KMS-11 (cell line): ENCODE data around the gene INPP5D.

ENCODE experiments used
- H2AFZ ChIP-seq: fragments of 200-600 bp; sonication (generic); 2 replicates; pipeline ENCODE4 v1.6.1; 2016; ENCODE audit warnings: antibody characterized with exemption, mixed run types, low read depth
- H3K27ac ChIP-seq: fragments of 200-600 bp; sonication (generic); 2 replicates; pipeline ENCODE4 v1.6.1; 2016; ENCODE audit warnings: mild to moderate bottlenecking, mixed run types
- H3K27me3 ChIP-seq: fragments of 200-600 bp; sonication (generic); 2 replicates; pipeline ENCODE4 v1.6.1; 2017; ENCODE audit warnings: mild to moderate bottlenecking, low read depth, mixed run types, moderate library complexity; ENCODE audit not compliant: insufficient read depth
- H3K36me3 ChIP-seq: fragments of 200-600 bp; sonication (generic); 2 replicates; pipeline ENCODE4 v1.6.1; 2017; ENCODE audit warnings: mild to moderate bottlenecking, mixed run types; ENCODE audit not compliant: insufficient read depth
- H3K4me1 ChIP-seq: fragments of 200-600 bp; sonication (generic); 2 replicates; pipeline ENCODE4 v1.6.1; 2016; ENCODE audit warnings: mild to moderate bottlenecking, low read depth, mixed run types; ENCODE audit not compliant: poor library complexity, severe bottlenecking
- H3K4me2 ChIP-seq: fragments of 200-600 bp; sonication (generic); 2 replicates; pipeline ENCODE4 v1.7.0; 2016; ENCODE audit warnings: mild to moderate bottlenecking, mixed run types
- H3K4me3 ChIP-seq: fragments of 200-600 bp; sonication (generic); IDR thresholded peaks from 2 replicates; pipeline ENCODE4 v1.6.1; 2017; ENCODE audit warnings: low read depth, low read length, mixed read lengths; ENCODE audit not compliant: insufficient read depth
- H3K79me2 ChIP-seq: fragments of 200-600 bp; sonication (generic); 2 replicates; pipeline ENCODE4 v1.6.1; 2016; ENCODE audit warnings: low read depth, mixed run types; ENCODE audit not compliant: insufficient read depth
- H3K9ac ChIP-seq: fragments of 200-600 bp; sonication (generic); 2 replicates; pipeline ENCODE4 v1.6.1; 2016; ENCODE audit warnings: mild to moderate bottlenecking, mixed run types
- H4K20me1 ChIP-seq: fragments of 200-600 bp; sonication (generic); 2 replicates; pipeline ENCODE4 v1.6.1; 2016; ENCODE audit warnings: mild to moderate bottlenecking, mixed run types; ENCODE audit not compliant: insufficient read depth
- TF ChIP-seq, protein P1 (sequence below): fragments of 200-600 bp; sonication (generic); conservative IDR thresholded peaks from 2 replicates; pipeline ENCODE4 v1.6.1; 2017; ENCODE audit warnings: low read depth, mild to moderate bottlenecking, antibody characterized with exemption, low read length, moderate library complexity, mixed read lengths

The INPP5D gene

DNA sequence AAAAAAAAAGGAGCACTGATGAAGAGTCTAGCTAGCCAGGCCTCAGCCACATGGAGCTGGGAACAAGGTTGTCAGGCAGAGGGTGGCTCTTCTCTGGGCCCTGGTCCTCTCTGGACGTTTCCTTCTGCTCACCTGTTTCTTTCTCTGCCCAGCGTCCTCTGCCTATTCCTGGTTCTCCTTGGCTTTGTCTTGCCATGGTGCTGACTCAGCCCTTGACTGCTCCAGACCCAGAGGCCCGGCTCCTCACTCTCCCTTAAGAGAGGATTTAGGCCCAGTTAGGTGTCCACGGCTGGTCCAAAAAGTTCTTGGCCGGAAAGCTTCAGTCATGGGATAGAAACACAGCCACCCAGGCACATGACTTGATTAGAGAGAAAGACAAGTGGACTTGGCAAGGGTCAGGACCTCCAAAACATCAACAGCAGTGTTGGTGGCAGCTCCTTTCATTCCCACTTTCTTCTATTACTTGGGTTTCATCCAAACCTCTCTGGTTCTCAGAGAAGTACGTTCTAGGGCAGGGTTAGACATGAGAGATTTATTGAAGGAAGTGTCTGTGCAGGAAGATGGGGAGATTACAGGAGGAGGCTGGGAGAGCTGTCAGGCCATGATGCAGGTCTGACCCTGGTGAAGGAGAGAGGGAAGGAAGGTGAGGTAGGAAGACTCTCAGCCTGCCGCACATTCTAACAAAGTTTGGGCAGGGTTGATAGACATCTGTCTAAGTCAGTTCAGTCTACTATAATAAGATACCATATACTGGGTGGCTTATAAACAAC lies 176.9 kb downstream of the INPP5D start:
- no peaks in the 10 kb centered on the region for H3K79me2 ChIP-seq
- H3K4me3 ChIP-seq, result no peak overlapping the region
- H3K27me3 ChIP-seq, result no peaks in the 10 kb centered on the region
- no peaks in the 10 kb centered on the region for H4K20me1 ChIP-seq
- peaks cover 11% of the 10 kb centered on the region for H3K4me1 ChIP-seq
- H2AFZ ChIP-seq, result no peak overlapping the region
- no peak overlapping the region for H3K9ac ChIP-seq
- TF ChIP-seq, protein P1, sequence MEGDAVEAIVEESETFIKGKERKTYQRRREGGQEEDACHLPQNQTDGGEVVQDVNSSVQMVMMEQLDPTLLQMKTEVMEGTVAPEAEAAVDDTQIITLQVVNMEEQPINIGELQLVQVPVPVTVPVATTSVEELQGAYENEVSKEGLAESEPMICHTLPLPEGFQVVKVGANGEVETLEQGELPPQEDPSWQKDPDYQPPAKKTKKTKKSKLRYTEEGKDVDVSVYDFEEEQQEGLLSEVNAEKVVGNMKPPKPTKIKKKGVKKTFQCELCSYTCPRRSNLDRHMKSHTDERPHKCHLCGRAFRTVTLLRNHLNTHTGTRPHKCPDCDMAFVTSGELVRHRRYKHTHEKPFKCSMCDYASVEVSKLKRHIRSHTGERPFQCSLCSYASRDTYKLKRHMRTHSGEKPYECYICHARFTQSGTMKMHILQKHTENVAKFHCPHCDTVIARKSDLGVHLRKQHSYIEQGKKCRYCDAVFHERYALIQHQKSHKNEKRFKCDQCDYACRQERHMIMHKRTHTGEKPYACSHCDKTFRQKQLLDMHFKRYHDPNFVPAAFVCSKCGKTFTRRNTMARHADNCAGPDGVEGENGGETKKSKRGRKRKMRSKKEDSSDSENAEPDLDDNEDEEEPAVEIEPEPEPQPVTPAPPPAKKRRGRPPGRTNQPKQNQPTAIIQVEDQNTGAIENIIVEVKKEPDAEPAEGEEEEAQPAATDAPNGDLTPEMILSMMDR, result no peak
- H3K27ac ChIP-seq, result no peak overlapping the region
- no peaks in the 10 kb centered on the region for H3K36me3 ChIP-seq
- H3K4me2 ChIP-seq, result no peak overlapping the region

DNA sequence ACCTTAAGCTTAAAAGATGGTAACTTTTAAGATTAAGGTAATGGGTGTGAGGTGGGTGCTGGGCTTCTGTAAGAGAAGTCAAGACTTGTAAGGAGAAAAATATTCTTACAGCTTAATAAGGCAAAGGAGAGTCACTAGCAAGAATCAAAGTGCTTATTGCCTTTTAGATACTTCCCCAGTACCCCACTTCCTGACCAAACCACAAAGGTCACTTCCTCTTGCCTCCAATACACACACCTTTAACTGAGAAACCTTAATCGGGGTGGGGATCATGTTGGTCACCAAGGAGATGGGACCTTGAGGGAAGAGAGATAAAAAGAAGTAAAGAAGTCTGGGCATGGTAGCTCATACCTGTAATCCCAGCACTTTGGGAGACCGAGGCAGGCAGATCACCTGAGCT lies 180.8 kb downstream of the INPP5D start:
- TF ChIP-seq, protein P1, result no peak
- Histone ChIP-seq H3K79me2 (no peaks in the 10 kb centered on the region), H3K9ac (no peak overlapping the region), H3K27me3 (no peaks in the 10 kb centered on the region), H2AFZ (no peak overlapping the region), H3K4me3 (no peak overlapping the region), H3K36me3 (no peaks in the 10 kb centered on the region), H4K20me1 (no peaks in the 10 kb centered on the region), H3K4me1 (no peaks in the 10 kb centered on the region), H3K27ac (no peak overlapping the region), H3K4me2 (no peak overlapping the region)

DNA sequence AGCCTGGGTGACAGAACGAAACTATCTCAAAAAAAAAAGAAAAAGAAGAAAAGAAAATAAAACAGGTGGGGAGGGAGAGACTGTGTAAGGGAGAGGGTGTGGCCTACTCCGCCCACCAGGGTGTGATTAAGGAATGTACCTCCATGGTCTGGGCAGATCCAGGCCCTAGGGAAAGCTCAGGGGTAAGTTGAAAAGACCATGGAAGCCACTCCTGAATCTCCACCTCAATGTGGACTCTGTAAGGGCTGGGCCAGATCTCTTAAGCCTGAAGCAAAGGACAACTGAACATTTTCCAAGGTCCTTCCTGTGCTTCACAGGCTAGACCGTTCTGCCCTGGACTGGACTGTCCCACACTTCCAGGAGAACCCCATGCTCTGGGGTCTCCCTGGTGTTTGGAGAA lies 181.7 kb downstream of the INPP5D start:
- no peaks in the 10 kb centered on the region for H3K27me3 ChIP-seq
- no peak overlapping the region for H3K4me3 ChIP-seq
- H4K20me1 ChIP-seq, result no peaks in the 10 kb centered on the region
- H3K27ac ChIP-seq, result no peak overlapping the region
- no peak overlapping the region for H3K9ac ChIP-seq
- no peaks in the 10 kb centered on the region for H3K4me1 ChIP-seq
- H2AFZ ChIP-seq, result no peak overlapping the region
- H3K4me2 ChIP-seq, result no peak overlapping the region
- TF ChIP-seq, protein P1, result no peak
- no peaks in the 10 kb centered on the region for H3K36me3 ChIP-seq
- no peaks in the 10 kb centered on the region for H3K79me2 ChIP-seq

DNA sequence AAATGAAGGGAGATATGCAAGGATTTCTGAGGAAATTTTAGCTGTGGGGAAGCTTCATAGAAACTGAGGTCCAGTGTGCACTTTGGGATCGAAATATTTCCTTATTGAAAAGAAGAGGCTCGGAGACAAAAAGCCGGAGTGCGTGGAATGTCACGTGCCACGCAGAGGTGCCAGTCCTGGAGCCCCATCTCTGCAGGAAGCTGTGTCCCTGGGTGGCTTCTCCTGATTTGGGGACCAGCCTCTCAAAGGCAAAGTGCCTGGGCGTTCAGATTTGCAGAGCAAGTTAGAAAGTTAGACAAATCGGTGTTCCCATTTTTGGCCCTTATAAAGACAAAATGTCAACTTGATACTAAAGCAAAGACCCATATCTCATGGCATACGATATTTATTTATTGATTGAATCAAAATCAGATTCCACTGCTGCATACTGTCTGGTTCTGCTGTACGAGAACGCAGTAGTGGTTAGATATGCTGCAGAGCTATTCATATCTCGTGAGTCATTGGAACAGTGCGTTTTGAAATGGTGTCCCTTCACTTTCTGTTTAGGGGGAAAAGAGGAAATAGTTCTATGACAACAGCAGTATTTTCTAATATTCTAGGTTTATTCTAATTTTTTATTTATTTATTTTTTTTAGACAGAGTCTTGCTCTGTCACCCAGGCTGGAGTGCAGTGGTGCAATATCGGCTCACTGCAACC lies 182.2 kb downstream of the INPP5D start:
- Histone ChIP-seq H3K27ac (no peak overlapping the region), H3K4me2 (no peak overlapping the region), H2AFZ (no peak overlapping the region), H3K36me3 (no peaks in the 10 kb centered on the region), H3K9ac (no peak overlapping the region), H3K79me2 (no peaks in the 10 kb centered on the region), H3K4me3 (no peak overlapping the region), H3K27me3 (no peaks in the 10 kb centered on the region), H3K4me1 (no peaks in the 10 kb centered on the region), H4K20me1 (no peaks in the 10 kb centered on the region)
- TF ChIP-seq, protein P1, result no peak
